ENCODE results near the gene ENTPD3. TPM values are rescaled to one million over a fixed set of nuclear protein-coding genes. Genes with fewer than 3 reads are reported as not detected.

The ENTPD3 gene
- total RNA-seq, 1 experiment from 2014 or later = not detected

DNA sequence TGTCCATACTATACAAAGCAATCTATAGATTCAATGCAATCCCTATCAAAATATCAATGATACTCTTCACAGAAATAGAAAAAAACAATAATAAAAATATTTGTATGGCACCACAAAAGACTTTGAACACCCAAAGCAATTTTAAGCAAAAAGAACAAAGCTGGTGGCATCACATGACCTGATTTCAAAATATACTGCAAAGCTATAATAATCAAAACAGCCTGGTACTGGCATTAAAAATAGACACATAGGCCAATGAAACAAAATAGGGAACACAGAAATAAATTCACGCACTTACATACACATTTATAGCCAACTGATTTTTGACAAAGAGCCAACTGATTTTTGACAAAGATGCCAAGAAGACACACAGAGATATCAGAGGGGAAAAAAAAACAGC lies 9.2 kb upstream of the ENTPD3 start:
- no peak overlapping the region for H3K18ac ChIP-seq (ENCODE audit: insufficient read length, low read depth, low read length)
- peaks cover 8% of the 10 kb centered on the region for H3K27me3 Mint-ChIP-seq (ENCODE audit: low read depth)

More for the DNA sequence above, 9.2 kb upstream of the ENTPD3 start:
- no peak for DNase-seq
- H3K4me1 ChIP-seq (ENCODE audit: insufficient read depth, low read length) = no peaks in the 10 kb centered on the region
- H3K56ac ChIP-seq (ENCODE audit: insufficient read length, low read depth, low read length) = no peak overlapping the region
- H3K9me3 Mint-ChIP-seq = peaks cover 0 to 3% of the 10 kb centered on the region in 2 experiments; a peak in 2 of 5 replicates
- no peak overlapping the region for H2AK5ac ChIP-seq (ENCODE audit: insufficient read length, low read length)
- H4K91ac ChIP-seq (ENCODE audit: insufficient read length, low read depth, low read length) = no peak overlapping the region
- H3K79me1 ChIP-seq (ENCODE audit: insufficient read depth, low read depth, low read length, poor library complexity, severe bottlenecking) = no peaks in the 10 kb centered on the region
- H3K23me2 ChIP-seq (ENCODE audit: insufficient read length, low read depth, low read length, poor library complexity, severe bottlenecking) = no peaks in the 10 kb centered on the region
- no peak overlapping the region for H2BK5ac ChIP-seq (ENCODE audit: insufficient read length, low read length)
- no peaks in the 10 kb centered on the region for H3K36me3 Mint-ChIP-seq (ENCODE audit: insufficient read depth in 1 of 3, low read depth in 3 of 3)
- no peak overlapping the region for H4K8ac ChIP-seq (replicated peaks; ENCODE audit: insufficient read length, low read depth, low read length)
- H4K5ac ChIP-seq (ENCODE audit: insufficient read length, low read depth, low read length) = no peak overlapping the region
- H2BK12ac ChIP-seq (ENCODE audit: insufficient read length, low read depth, low read length) = no peak overlapping the region
- H3K4me3 Mint-ChIP-seq = no peak overlapping the region
- H3K23ac ChIP-seq (ENCODE audit: insufficient read length, low read depth, low read length) = no peak overlapping the region
- H3T11ph ChIP-seq (ENCODE audit: low read length) = no peak overlapping the region
- H2BK120ac ChIP-seq (ENCODE audit: low read depth, low read length, poor library complexity, severe bottlenecking) = no peak overlapping the region
- H3K27ac Mint-ChIP-seq = no peak overlapping the region
- H2BK20ac ChIP-seq (ENCODE audit: low read depth, low read length, poor library complexity, severe bottlenecking) = no peak overlapping the region
- H4K20me1 ChIP-seq (ENCODE audit: control insufficient read depth, insufficient read depth, insufficient read length) = no peaks in the 10 kb centered on the region
- no peaks in the 10 kb centered on the region for H3K27me3 ChIP-seq (ENCODE audit: insufficient read depth, low read length)
- no peak overlapping the region for H3K4ac ChIP-seq (ENCODE audit: low read depth, low read length)
- H3K9me3 ChIP-seq (ENCODE audit: control insufficient read depth, low read depth, low read length) = no peaks in the 10 kb centered on the region
- H3K9ac ChIP-seq (ENCODE audit: extremely low read depth, insufficient read length, low read length) = no peak overlapping the region
- no peaks in the 10 kb centered on the region for H3K79me2 ChIP-seq (ENCODE audit: insufficient read depth, low read length)
- no peak overlapping the region for H3K4me2 ChIP-seq (ENCODE audit: insufficient read depth, insufficient read length, low read length)
- H2BK15ac ChIP-seq (ENCODE audit: low read depth, low read length) = no peak overlapping the region
- no CpG with 5 or more reads among the region's 1 CpG for WGBS (ENCODE audit: extremely low coverage, insufficient read length, low lambda C conversion rate)
- TF ChIP-seq, protein P1, sequence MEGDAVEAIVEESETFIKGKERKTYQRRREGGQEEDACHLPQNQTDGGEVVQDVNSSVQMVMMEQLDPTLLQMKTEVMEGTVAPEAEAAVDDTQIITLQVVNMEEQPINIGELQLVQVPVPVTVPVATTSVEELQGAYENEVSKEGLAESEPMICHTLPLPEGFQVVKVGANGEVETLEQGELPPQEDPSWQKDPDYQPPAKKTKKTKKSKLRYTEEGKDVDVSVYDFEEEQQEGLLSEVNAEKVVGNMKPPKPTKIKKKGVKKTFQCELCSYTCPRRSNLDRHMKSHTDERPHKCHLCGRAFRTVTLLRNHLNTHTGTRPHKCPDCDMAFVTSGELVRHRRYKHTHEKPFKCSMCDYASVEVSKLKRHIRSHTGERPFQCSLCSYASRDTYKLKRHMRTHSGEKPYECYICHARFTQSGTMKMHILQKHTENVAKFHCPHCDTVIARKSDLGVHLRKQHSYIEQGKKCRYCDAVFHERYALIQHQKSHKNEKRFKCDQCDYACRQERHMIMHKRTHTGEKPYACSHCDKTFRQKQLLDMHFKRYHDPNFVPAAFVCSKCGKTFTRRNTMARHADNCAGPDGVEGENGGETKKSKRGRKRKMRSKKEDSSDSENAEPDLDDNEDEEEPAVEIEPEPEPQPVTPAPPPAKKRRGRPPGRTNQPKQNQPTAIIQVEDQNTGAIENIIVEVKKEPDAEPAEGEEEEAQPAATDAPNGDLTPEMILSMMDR (conservative IDR thresholded peaks at IDR 0.05) = no peak
- no peaks in the 10 kb centered on the region for H3K4me1 Mint-ChIP-seq
- no peak overlapping the region for H3K27ac ChIP-seq (ENCODE audit: insufficient read length, low read depth, low read length)
- H2AFZ ChIP-seq (ENCODE audit: low read length) = no peak overlapping the region
- H3K14ac ChIP-seq (ENCODE audit: insufficient read depth, low read length) = no peak overlapping the region

Data from H9 (cell line).